ENCODE measurements around the gene GRID1. TPM values are rescaled to one million over a fixed set of nuclear protein-coding genes. Genes with fewer than 3 reads are reported as not detected.

GRID1 gene
- total RNA-seq, 4 donors from 2014 or later: 0.40 to 1.9 (median 1.00) TPM

DNA sequence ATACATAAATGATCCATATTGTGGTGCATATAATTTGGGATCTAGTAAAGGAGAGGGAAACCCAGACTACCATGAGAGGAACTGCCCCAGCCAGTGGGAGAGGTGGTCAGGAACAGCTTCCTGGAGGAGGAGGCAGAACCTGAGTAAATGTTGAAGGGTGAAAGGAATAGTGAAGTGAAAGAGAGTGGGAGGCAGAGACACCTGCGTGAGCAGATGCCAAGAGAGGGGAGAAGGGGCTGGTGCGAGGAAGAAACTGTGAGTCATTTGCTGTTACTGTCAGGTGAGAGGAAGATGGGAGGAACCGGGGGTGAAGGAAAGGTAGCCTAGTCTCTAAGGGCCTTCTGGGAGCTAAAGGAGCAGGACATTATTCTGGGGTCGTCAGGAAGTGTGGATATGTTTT is 294.8 kb downstream of the GRID1 start:
- 43 to 48% methylated on average over 4 of the region's 4 CpGs for WGBS, 2 donors (ENCODE audit: low coverage in 1 of 2)
- Histone ChIP-seq H3K4me3 (no peak overlapping the region), H3K27me3 (no peaks in the 10 kb centered on the region), H3K9me3 (no peaks in the 10 kb centered on the region), H3K36me3 (no peaks in the 10 kb centered on the region), H3K4me1 (no peaks in the 10 kb centered on the region), H3K27ac (no peak overlapping the region)
- no peak for DNase-seq
- in situ Hi-C loops (cut with MboI; ENCODE audit: low pct_ligation_motif_present in 1 of 4, low pct_unique_long_range_greater_than_20kb in 1 of 4, low sequenced_read_pairs in 3 of 4): no loop called here
- intact Hi-C loops (cut with DNase I; ENCODE audit: low total_unique reads): no loop called here
- TF ChIP-seq, protein P1, sequence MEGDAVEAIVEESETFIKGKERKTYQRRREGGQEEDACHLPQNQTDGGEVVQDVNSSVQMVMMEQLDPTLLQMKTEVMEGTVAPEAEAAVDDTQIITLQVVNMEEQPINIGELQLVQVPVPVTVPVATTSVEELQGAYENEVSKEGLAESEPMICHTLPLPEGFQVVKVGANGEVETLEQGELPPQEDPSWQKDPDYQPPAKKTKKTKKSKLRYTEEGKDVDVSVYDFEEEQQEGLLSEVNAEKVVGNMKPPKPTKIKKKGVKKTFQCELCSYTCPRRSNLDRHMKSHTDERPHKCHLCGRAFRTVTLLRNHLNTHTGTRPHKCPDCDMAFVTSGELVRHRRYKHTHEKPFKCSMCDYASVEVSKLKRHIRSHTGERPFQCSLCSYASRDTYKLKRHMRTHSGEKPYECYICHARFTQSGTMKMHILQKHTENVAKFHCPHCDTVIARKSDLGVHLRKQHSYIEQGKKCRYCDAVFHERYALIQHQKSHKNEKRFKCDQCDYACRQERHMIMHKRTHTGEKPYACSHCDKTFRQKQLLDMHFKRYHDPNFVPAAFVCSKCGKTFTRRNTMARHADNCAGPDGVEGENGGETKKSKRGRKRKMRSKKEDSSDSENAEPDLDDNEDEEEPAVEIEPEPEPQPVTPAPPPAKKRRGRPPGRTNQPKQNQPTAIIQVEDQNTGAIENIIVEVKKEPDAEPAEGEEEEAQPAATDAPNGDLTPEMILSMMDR (IDR thresholded peaks at IDR 0.05): no peak
- TF ChIP-seq EP300 (IDR thresholded peaks at IDR 0.05; ENCODE audit: low read depth) (no peak), POLR2AphosphoS5 (IDR thresholded peaks at IDR 0.05) (no peak), POLR2A (IDR thresholded peaks at IDR 0.05) (no peak)

- no peaks in the 10 kb centered on the region for H3K27me3 ChIP-seq
- H3K36me3 ChIP-seq: no peaks in the 10 kb centered on the region
- no peak for DNase-seq
- in situ Hi-C loops (cut with MboI; ENCODE audit: low pct_ligation_motif_present in 1 of 4, low pct_unique_long_range_greater_than_20kb in 1 of 4, low sequenced_read_pairs in 3 of 4) (no loop called here), intact Hi-C loops (cut with DNase I; ENCODE audit: low total_unique reads) (no loop called here)
- H3K27ac ChIP-seq: no peak overlapping the region
- no peaks in the 10 kb centered on the region for H3K9me3 ChIP-seq
- 72% methylated on average over 5 of the region's 5 CpGs; no CpG with 5 or more reads in 1 of the 2 donors for WGBS, 2 donors (ENCODE audit: low coverage in 1 of 2)
- no peak overlapping the region for H3K4me3 ChIP-seq
- TF ChIP-seq POLR2AphosphoS5 (IDR thresholded peaks at IDR 0.05): no peak
- TF ChIP-seq, protein P1 (IDR thresholded peaks at IDR 0.05): no peak
- no peak for TF ChIP-seq EP300 (IDR thresholded peaks at IDR 0.05; ENCODE audit: low read depth)
- no peak for TF ChIP-seq POLR2A (IDR thresholded peaks at IDR 0.05)
- H3K4me1 ChIP-seq: no peaks in the 10 kb centered on the region
Measured at GRCh38 chr10:86071145-86071544, 295.4 kb downstream of the GRID1 start.

DNA sequence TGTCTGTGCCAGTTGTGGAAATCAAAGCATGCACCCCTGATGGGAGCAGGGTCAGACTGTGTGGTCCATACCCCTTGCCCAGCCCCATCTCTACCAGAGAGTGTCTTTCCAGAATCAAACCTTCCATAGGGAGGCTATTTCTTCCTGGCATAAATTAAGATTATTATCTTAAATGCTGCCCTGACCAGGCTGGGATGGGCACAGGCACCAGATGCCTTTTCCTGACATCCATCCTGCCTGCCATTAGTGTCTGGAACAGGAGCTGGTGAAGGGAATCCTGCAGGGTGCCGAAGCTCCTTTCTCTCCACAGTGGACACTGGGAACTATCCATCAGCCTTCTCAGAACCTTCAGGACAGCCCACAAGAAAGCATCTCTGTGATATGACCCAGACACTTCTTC is 296.3 kb downstream of the GRID1 start:
- intact Hi-C loops (cut with DNase I; ENCODE audit: low total_unique reads) (no loop called here), in situ Hi-C loops (cut with MboI; ENCODE audit: low pct_ligation_motif_present in 1 of 4, low pct_unique_long_range_greater_than_20kb in 1 of 4, low sequenced_read_pairs in 3 of 4) (no loop called here)
- 77 to 100% methylated on average over 1 of the region's 1 CpG for WGBS, 2 donors (ENCODE audit: low coverage in 1 of 2)
- H3K9me3 ChIP-seq: no peaks in the 10 kb centered on the region
- DNase-seq: no peak
- no peak overlapping the region for H3K27ac ChIP-seq
- H3K4me1 ChIP-seq: no peaks in the 10 kb centered on the region
- H3K4me3 ChIP-seq: no peak overlapping the region
- no peaks in the 10 kb centered on the region for H3K27me3 ChIP-seq
- TF ChIP-seq EP300 (IDR thresholded peaks at IDR 0.05; ENCODE audit: low read depth) (no peak), POLR2A (IDR thresholded peaks at IDR 0.05) (no peak), POLR2AphosphoS5 (IDR thresholded peaks at IDR 0.05) (no peak)
- TF ChIP-seq, protein P1 (IDR thresholded peaks at IDR 0.05): no peak
- no peaks in the 10 kb centered on the region for H3K36me3 ChIP-seq

- Histone ChIP-seq H3K4me1 (no peaks in the 10 kb centered on the region), H3K27ac (no peak overlapping the region), H3K4me3 (no peak overlapping the region), H3K27me3 (no peaks in the 10 kb centered on the region), H3K9me3 (no peaks in the 10 kb centered on the region), H3K36me3 (no peaks in the 10 kb centered on the region)
- intact Hi-C loops (cut with DNase I; ENCODE audit: low total_unique reads): no loop called here
- in situ Hi-C loops (cut with MboI; ENCODE audit: low pct_ligation_motif_present in 1 of 4, low pct_unique_long_range_greater_than_20kb in 1 of 4, low sequenced_read_pairs in 3 of 4): no loop called here
- DNase-seq: no peak
- TF ChIP-seq, protein P1 (IDR thresholded peaks at IDR 0.05): no peak
- no peak for TF ChIP-seq EP300 (IDR thresholded peaks at IDR 0.05; ENCODE audit: low read depth)
- TF ChIP-seq POLR2A (IDR thresholded peaks at IDR 0.05): no peak
- no peak for TF ChIP-seq POLR2AphosphoS5 (IDR thresholded peaks at IDR 0.05)
- 73 to 83% methylated on average over 5 to 10 of the region's 10 CpGs for WGBS, 2 donors (ENCODE audit: low coverage in 1 of 2)
Measured at GRCh38 chr10:86068231-86069054, 298.2 kb downstream of the GRID1 start.
